Body of pancreas (tissue), 4 donors: Measurements from ENCODE around the gene DNAH1.

Experiments
- POLR2A ChIP-seq, 3 donors: fragments of 450-650 bp; IDR thresholded peaks; one replicate each; pipeline ENCODE4 v1.6.1; 2016; ENCODE audit warnings: antibody characterized with exemption in 3 of 3, mild to moderate bottlenecking in 2 of 3
- TF ChIP-seq, protein P1 (sequence below), 7 experiments: fragments of 450-650 bp in 4 of 7; fragments of 200-600 bp in 3 of 7; sonication (generic) in 3 of 7; IDR thresholded peaks; one replicate each; pipeline ENCODE4 v1.5.1; 2016 to 2019; ENCODE audit warnings: antibody characterized with exemption in 7 of 7

DNA sequence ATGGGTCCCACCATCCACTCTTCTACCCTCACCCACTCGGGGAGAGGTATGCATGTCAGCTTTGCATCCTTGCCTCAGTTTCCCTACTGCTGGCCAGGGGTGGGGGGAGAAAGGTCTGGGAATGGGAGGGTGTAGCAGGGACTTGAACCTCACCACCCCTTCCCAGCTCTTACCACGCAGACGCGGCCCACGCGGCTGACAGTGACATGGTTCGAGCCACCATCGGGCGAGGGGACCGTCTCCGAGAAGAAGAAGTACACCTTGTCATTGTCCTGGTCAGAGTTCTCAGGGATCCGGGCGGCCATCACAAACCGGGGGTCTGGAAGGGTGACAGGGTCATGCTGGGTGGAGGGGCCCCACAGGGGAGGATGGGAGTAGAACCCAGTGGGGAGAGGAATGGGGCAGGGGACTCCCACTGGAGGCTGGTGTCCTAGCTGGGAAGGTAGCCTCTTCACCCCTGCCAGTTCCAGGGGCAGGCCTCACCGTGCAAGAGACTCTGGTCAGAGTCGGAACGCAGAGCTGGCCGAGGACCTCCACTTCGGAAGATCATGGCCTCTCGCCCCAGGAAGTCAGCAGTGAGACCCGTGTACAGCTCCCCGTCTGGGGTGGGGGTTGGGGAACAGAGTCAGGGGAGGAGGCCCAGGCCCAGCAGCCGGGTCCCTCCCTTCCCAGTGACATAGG lies 125.1 kb downstream of the DNAH1 start:
- TF ChIP-seq, protein P1, sequence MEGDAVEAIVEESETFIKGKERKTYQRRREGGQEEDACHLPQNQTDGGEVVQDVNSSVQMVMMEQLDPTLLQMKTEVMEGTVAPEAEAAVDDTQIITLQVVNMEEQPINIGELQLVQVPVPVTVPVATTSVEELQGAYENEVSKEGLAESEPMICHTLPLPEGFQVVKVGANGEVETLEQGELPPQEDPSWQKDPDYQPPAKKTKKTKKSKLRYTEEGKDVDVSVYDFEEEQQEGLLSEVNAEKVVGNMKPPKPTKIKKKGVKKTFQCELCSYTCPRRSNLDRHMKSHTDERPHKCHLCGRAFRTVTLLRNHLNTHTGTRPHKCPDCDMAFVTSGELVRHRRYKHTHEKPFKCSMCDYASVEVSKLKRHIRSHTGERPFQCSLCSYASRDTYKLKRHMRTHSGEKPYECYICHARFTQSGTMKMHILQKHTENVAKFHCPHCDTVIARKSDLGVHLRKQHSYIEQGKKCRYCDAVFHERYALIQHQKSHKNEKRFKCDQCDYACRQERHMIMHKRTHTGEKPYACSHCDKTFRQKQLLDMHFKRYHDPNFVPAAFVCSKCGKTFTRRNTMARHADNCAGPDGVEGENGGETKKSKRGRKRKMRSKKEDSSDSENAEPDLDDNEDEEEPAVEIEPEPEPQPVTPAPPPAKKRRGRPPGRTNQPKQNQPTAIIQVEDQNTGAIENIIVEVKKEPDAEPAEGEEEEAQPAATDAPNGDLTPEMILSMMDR (IDR thresholded peaks at IDR 0.05) = no peak
- no peak for TF ChIP-seq POLR2A (IDR thresholded peaks at IDR 0.05)
